ENCODE results near the gene KIF1C. TPM values are rescaled to one million over a fixed set of nuclear protein-coding genes. Genes with fewer than 3 reads are reported as not detected.

Gene KIF1C
- total RNA-seq, 3 donors from 2014 or later (not counting 1 experiment from before 2014, with no cell fraction given) = 17.1 to 28.6 (median 22.2) TPM

DNA sequence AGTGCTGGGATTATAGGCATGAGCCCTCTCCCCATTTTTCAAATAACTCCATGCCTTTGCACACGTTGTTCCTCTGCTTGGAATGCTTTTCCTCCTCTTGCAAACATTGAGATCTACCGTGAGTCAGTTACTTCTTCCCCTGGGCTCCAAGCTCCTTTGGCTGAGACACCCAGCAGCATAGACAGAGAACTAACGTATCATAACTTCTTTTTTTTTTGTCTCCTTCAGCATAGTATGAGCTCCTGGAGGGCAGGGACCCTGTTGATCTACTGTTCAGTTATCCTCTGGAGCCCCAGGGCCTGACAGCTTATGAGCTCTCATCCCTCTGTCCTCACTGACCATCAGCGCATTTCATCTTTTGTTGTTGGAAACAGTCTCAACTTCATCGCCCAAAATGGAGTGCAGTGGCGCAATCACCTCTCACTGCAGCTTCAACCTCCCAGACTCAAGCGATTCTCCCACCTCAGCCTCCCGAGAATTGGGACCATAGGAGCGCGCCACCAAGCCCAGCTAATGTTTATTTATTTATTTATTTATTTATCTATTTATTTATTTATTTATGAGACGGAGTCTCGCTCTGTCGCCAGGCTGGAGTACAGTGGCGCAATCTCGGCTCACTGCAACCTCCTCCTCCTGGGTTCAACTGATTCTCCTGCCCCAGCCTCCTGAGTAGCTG, 32.3 kb upstream of the KIF1C start:
- no peaks in the 10 kb centered on the region for H3K36me3 Mint-ChIP-seq
- TF ChIP-seq, protein P1, sequence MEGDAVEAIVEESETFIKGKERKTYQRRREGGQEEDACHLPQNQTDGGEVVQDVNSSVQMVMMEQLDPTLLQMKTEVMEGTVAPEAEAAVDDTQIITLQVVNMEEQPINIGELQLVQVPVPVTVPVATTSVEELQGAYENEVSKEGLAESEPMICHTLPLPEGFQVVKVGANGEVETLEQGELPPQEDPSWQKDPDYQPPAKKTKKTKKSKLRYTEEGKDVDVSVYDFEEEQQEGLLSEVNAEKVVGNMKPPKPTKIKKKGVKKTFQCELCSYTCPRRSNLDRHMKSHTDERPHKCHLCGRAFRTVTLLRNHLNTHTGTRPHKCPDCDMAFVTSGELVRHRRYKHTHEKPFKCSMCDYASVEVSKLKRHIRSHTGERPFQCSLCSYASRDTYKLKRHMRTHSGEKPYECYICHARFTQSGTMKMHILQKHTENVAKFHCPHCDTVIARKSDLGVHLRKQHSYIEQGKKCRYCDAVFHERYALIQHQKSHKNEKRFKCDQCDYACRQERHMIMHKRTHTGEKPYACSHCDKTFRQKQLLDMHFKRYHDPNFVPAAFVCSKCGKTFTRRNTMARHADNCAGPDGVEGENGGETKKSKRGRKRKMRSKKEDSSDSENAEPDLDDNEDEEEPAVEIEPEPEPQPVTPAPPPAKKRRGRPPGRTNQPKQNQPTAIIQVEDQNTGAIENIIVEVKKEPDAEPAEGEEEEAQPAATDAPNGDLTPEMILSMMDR (IDR thresholded peaks at IDR 0.05) = no peak
- peaks cover 14% of the 10 kb centered on the region for H3K36me3 ChIP-seq (ENCODE audit: control insufficient read depth, insufficient read depth, low read length)
- peaks cover 32% of the 10 kb centered on the region for H3K4me1 ChIP-seq (ENCODE audit: control insufficient read depth, insufficient read depth, low read length)
- no peak overlapping the region for H3K27ac Mint-ChIP-seq
- H3K9me3 ChIP-seq (ENCODE audit: control insufficient read depth, insufficient read depth, low read length) = no peaks in the 10 kb centered on the region
- no peaks in the 10 kb centered on the region for H3K27me3 Mint-ChIP-seq (ENCODE audit: low read depth in 2 of 2)
- peaks cover 4 to 13% of the 10 kb centered on the region in 2 donors for H3K4me1 Mint-ChIP-seq
- no peaks in the 10 kb centered on the region for H3K27me3 ChIP-seq (ENCODE audit: control insufficient read depth, insufficient read depth, low read length)
- ATAC-seq (no peak), DNase-seq (no peak)
- H3K27ac ChIP-seq (ENCODE audit: low read length) = no peak overlapping the region
- H3K4me3 Mint-ChIP-seq = peak overlapping the region; percentile 17
- 96% methylated on average over 12 of the region's 15 CpGs for WGBS (ENCODE audit: insufficient coverage)
- no peaks in the 10 kb centered on the region for H3K9me3 Mint-ChIP-seq
- H3K4me3 ChIP-seq (ENCODE audit: low read length) = no peak overlapping the region
- intact Hi-C loops (cut with micrococcal nuclease) = no loop called here

DNA sequence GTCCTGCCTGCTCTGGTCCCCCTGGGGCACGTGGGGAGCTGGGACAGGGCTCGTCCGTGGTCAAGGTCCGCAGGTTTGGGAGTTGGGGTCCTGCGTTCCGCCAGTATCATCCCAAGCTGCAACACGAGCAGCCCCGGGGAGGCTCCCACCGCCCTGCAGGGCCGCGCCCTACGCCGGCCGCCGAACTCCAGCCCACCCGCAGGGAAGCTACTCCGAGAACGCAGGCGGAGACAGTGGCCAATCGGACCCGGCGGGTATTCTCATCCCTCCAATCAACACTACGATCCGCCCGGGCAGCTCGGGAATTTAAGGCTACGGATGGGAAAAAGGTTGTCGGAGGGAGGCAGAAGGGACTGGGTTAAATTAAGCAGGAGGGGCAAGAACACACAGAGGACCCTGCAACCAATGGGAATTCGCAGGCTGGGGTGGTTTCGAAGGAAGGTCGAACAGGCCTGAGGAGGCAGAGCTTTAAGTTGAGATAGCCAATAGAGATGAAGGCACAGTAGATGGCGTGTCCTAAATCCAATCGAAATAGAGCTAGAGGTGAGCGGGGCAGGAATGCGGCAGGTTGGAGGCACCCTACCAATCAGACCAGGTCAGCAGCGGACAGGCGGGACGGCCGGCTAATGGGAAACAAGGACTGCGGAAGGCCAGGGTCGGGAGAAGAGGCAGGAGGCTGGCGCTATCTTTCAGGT, 30.8 kb upstream of the KIF1C start:
- ATAC-seq (peak; percentile 78 to 93 (median 86)), DNase-seq (peak; percentile 87 to 98)
- TF ChIP-seq, protein P1 (IDR thresholded peaks at IDR 0.05) = no peak
- Mint-ChIP-seq H3K9me3 (no peaks in the 10 kb centered on the region), H3K27me3 (ENCODE audit: low read depth in 2 of 2) (no peaks in the 10 kb centered on the region), H3K4me3 (no peak overlapping the region), H3K36me3 (no peaks in the 10 kb centered on the region), H3K4me1 (peaks cover 4 to 13% of the 10 kb centered on the region in 2 donors), H3K27ac (no peak overlapping the region)
- intact Hi-C loops (cut with micrococcal nuclease) = loop anchor here (1.0 to 2.0 kb wide), 3 partner anchors 19 to 64 kb away; partner anchors contain the start of genes CHRNE, PFN1, RNF167 and SLC25A11
- Histone ChIP-seq H3K27ac (ENCODE audit: low read length) (peak overlapping the region; percentile 86), H3K27me3 (ENCODE audit: control insufficient read depth, insufficient read depth, low read length) (no peaks in the 10 kb centered on the region), H3K9me3 (ENCODE audit: control insufficient read depth, insufficient read depth, low read length) (no peaks in the 10 kb centered on the region), H3K4me1 (ENCODE audit: control insufficient read depth, insufficient read depth, low read length) (peaks cover 32% of the 10 kb centered on the region), H3K4me3 (ENCODE audit: low read length) (peak overlapping the region; percentile 89), H3K36me3 (ENCODE audit: control insufficient read depth, insufficient read depth, low read length) (peaks cover 12% of the 10 kb centered on the region)
- 0% methylated on average over 39 of the region's 42 CpGs for WGBS (ENCODE audit: insufficient coverage)

DNA sequence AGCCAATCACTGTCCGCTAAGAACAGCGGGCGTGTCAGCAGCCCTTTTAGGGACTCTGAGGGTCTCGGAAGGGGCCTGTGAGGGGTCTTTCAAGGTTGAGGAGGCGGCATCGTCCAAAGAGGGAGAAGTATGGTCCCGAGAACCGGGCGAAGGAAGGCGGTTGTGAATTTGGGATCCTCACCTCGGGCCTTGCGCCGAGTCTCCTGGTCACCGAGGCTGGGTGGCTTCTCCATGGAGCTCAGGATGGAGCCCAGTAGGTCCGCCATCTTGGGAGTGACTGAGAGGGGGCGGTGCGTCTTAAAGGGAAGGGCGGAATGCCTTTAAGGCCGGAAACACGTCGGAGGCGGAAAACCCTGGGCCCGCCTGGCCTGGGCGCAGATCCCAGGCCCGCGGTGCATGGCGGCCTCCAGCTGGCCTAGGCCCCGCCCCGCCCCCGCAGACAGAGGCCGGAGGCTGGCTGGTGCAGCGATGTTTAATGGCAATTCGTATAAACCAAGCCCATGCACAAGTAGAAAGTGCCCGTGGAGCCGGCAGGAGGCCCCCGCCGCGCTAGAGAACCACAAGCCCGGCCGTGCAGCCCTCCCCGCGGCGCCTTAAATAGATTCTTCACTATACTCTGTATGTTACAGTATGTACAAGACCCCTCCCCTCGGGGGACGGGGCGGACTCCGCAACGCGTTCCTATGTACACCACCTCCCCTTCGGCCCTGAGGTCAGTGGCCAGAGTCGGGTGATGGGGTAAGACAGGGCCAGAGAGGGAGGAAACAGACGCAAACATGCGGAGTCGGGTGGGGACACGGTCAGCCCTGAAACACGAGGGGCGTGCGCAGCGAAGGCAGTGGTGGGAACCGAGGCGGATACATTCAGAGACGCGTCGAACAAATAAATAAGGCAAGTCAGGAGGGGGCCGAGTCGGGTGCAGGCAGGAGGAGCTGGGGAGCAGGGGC, 29.9 kb upstream of the KIF1C start, which contains the start of gene SPAG7:
TSS of gene SPAG7 (minus strand) at position 279 of the 947 bp plus-strand sequence. CDS start at position 266, 13 bp downstream.
- Mint-ChIP-seq H3K4me3 (peak within 1 kb of the TSS; percentile 42), H3K36me3 (no peaks in the 10 kb centered on the region), H3K4me1 (peaks cover 4 to 13% of the 10 kb centered on the region in 2 donors), H3K27ac (no peak within 1 kb of the TSS), H3K27me3 (ENCODE audit: low read depth in 2 of 2) (no peaks in the 10 kb centered on the region), H3K9me3 (no peaks in the 10 kb centered on the region)
- Histone ChIP-seq H3K27me3 (ENCODE audit: control insufficient read depth, insufficient read depth, low read length) (no peaks in the 10 kb centered on the region), H3K36me3 (ENCODE audit: control insufficient read depth, insufficient read depth, low read length) (peaks cover 18% of the 10 kb centered on the region), H3K4me3 (ENCODE audit: low read length) (peak within 1 kb of the TSS; percentile 89), H3K9me3 (ENCODE audit: control insufficient read depth, insufficient read depth, low read length) (no peaks in the 10 kb centered on the region), H3K27ac (ENCODE audit: low read length) (peak within 1 kb of the TSS; percentile 86), H3K4me1 (ENCODE audit: control insufficient read depth, insufficient read depth, low read length) (peaks cover 32% of the 10 kb centered on the region)
- TF ChIP-seq, protein P1 (IDR thresholded peaks at IDR 0.05) = no peak
- DNase-seq (peak; percentile 93 to 98), ATAC-seq (peak; percentile 74 to 90 (median 75))
- intact Hi-C loops (cut with micrococcal nuclease) = loop anchor here (1.0 to 2.0 kb wide), 3 partner anchors 20 to 65 kb away; partner anchors contain the start of genes CHRNE, PFN1, RNF167 and SLC25A11
- WGBS (ENCODE audit: insufficient coverage) = under 1% methylated on average over 65 of the region's 66 CpGs

Data from natural killer cell (primary cell).